OCI-LY3 (cell line): ENCODE results near the gene FRMD6.

Experiments used
- EZH2phosphoT487 ChIP-seq: fragments of 200-600 bp; shearing (Covaris generic); IDR thresholded peaks from 2 replicates; pipeline ENCODE4 v1.6.1; 2018; ENCODE audit warnings: antibody characterized with exemption, mixed run types, low read depth
- TF ChIP-seq, protein P1 (sequence below): fragments of 200-600, 300-600 bp; sonication (generic); IDR thresholded peaks from 2 replicates; pipeline ENCODE4 v1.5.1; 2014; ENCODE audit warnings: antibody characterized with exemption, low read length, low read depth

DNA sequence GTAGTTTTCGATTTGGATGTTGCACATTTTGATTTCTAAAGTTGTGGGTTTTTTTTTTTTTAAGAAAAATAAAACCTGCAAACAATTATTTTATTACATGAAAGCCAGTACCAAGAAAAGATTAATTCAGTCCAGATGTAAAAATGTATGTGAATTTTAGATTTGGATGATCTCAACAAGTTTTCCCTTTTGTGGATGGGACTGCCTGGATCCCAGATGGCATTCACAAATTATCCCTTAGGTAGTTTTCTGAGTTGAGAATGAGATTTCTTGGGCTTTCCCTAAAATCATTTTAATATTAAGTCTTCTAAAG, 2.8 kb downstream of the FRMD6 start:
- TF ChIP-seq, protein P1, sequence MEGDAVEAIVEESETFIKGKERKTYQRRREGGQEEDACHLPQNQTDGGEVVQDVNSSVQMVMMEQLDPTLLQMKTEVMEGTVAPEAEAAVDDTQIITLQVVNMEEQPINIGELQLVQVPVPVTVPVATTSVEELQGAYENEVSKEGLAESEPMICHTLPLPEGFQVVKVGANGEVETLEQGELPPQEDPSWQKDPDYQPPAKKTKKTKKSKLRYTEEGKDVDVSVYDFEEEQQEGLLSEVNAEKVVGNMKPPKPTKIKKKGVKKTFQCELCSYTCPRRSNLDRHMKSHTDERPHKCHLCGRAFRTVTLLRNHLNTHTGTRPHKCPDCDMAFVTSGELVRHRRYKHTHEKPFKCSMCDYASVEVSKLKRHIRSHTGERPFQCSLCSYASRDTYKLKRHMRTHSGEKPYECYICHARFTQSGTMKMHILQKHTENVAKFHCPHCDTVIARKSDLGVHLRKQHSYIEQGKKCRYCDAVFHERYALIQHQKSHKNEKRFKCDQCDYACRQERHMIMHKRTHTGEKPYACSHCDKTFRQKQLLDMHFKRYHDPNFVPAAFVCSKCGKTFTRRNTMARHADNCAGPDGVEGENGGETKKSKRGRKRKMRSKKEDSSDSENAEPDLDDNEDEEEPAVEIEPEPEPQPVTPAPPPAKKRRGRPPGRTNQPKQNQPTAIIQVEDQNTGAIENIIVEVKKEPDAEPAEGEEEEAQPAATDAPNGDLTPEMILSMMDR: no peak
- no peak for TF ChIP-seq EZH2phosphoT487
